GM21390 (cell line): ENCODE results near the gene PRKAG2.

Experiments
- ATAC-seq: cut with Tn5 transposase; IDR thresholded peaks from one replicate; pipeline ENCODE4 v1.9.1; 2021; ENCODE audit not compliant: unreplicated experiment

Gene PRKAG2

GRCh38 chr7:151631953-151632749, 244.8 kb downstream of the PRKAG2 start:
- peak; percentile 66 for ATAC-seq

GRCh38 chr7:151631570-151631952, 245.4 kb downstream of the PRKAG2 start:
- peak; percentile 20 for ATAC-seq

- ATAC-seq: no peak
Measured at GRCh38 chr7:151630851-151631569, 245.9 kb downstream of the PRKAG2 start.

GRCh38 chr7:151630358-151630757, 246.6 kb downstream of the PRKAG2 start:
- no peak for ATAC-seq

- no peak for ATAC-seq
Measured at GRCh38 chr7:151629713-151630272, 247.1 kb downstream of the PRKAG2 start.

GRCh38 chr7:151628846-151629604, 247.9 kb downstream of the PRKAG2 start:
- no peak for ATAC-seq

GRCh38 chr7:151626422-151627115, 250.3 kb downstream of the PRKAG2 start:
- no peak for ATAC-seq

- ATAC-seq: no peak
Measured at GRCh38 chr7:151625606-151626005, 251.3 kb downstream of the PRKAG2 start.

GRCh38 chr7:151624246-151624928, 252.5 kb downstream of the PRKAG2 start:
- ATAC-seq: no peak

- no peak for ATAC-seq
Measured at GRCh38 chr7:151623766-151624165, 253.1 kb downstream of the PRKAG2 start.

- ATAC-seq: no peak
Measured at GRCh38 chr7:151621961-151622360, 255.0 kb downstream of the PRKAG2 start.

- no peak for ATAC-seq
Measured at GRCh38 chr7:151616443-151617213, 260.3 kb downstream of the PRKAG2 start.

GRCh38 chr7:151615784-151616183, 261.1 kb downstream of the PRKAG2 start:
- no peak for ATAC-seq

GRCh38 chr7:151615058-151615457, 261.9 kb downstream of the PRKAG2 start:
- no peak for ATAC-seq

- ATAC-seq: no peak
Measured at GRCh38 chr7:151614019-151614418, 262.9 kb downstream of the PRKAG2 start.

- ATAC-seq: no peak
Measured at GRCh38 chr7:151611878-151612277, 265.0 kb downstream of the PRKAG2 start.

- no peak for ATAC-seq
Measured at GRCh38 chr7:151611041-151611440, 265.9 kb downstream of the PRKAG2 start.

GRCh38 chr7:151608031-151608551, 268.8 kb downstream of the PRKAG2 start:
- ATAC-seq: no peak

GRCh38 chr7:151607464-151607867, 269.4 kb downstream of the PRKAG2 start:
- ATAC-seq: no peak
